GM12801 (cell line): ENCODE results near the gene IRX4.

Experiments used
- CTCF ChIP-seq: IDR thresholded peaks from one replicate; pipeline ENCODE4 v1.5.1; 2011; ENCODE audit warnings: control low read depth; ENCODE audit not compliant: insufficient read length; ENCODE audit errors: extremely low read depth

The IRX4 gene

GRCh38 chr5:1855596-1855995 is 27.1 kb downstream of the IRX4 start:
- no peak for TF ChIP-seq CTCF

GRCh38 chr5:1855075-1855474 is 27.6 kb downstream of the IRX4 start:
- TF ChIP-seq CTCF, result no peak

GRCh38 chr5:1853531-1853930 is 29.2 kb downstream of the IRX4 start:
- TF ChIP-seq CTCF, result no peak

GRCh38 chr5:1852324-1852947 is 30.3 kb downstream of the IRX4 start:
- TF ChIP-seq CTCF, result no peak

- TF ChIP-seq CTCF, result no peak
These were observed 31.3 kb downstream of the IRX4 start for GRCh38 chr5:1851290-1851934.

- TF ChIP-seq CTCF, result no peak
These were observed 32.2 kb downstream of the IRX4 start for GRCh38 chr5:1850324-1851154.

- TF ChIP-seq CTCF, result no peak
These were observed 35.1 kb downstream of the IRX4 start for GRCh38 chr5:1847611-1848010.
